Gastroesophageal sphincter (tissue), 3 donors: ENCODE results near the gene GATA6.

ENCODE experiments used
- CTCF ChIP-seq, 4 experiments: fragments of 200-600 bp in 2 of 4; fragments of 450-650 bp in 2 of 4; sonication (generic) in 1 of 4; IDR thresholded peaks; one replicate each; pipeline ENCODE4 v1.5.1; 2017 to 2019; ENCODE audit warnings: antibody characterized with exemption in 4 of 4, mild to moderate bottlenecking in 2 of 4, moderate library complexity in 2 of 4
- POLR2A ChIP-seq, 2 donors: fragments of 450-650 bp; IDR thresholded peaks; one replicate each; pipeline ENCODE4 v1.6.1; 2017; ENCODE audit warnings: antibody characterized with exemption in 2 of 2, mild to moderate bottlenecking in 2 of 2, moderate library complexity in 1 of 2

- TF ChIP-seq CTCF (IDR thresholded peaks at IDR 0.05) (no peak), POLR2A (IDR thresholded peaks at IDR 0.05) (no peak)
Observed at GRCh38 chr18:22167471-22168241, 1.7 kb upstream of the GATA6 start.
